Effector memory CD4-positive, alpha-beta T cell (primary cell): ENCODE measurements around the gene CHST12.

Experiments used
- DNase-seq, 3 donors: peaks; one replicate each; pipeline ENCODE4 v3.0.0-alpha.2; 2020
- H3K27ac ChIP-seq: 2 replicates; pipeline ENCODE4 v1.7.0; 2013; ENCODE audit warnings: mild to moderate bottlenecking, low read length, moderate library complexity; ENCODE audit not compliant: insufficient read depth, poor library complexity, severe bottlenecking
- H3K27me3 ChIP-seq: replicated peaks from 2 replicates; pipeline ENCODE4 v1.7.0; 2013; ENCODE audit warnings: mild to moderate bottlenecking, low read length; ENCODE audit not compliant: insufficient read depth, control insufficient read depth, poor library complexity, severe bottlenecking
- H3K36me3 ChIP-seq: 2 replicates; pipeline ENCODE4 v1.7.0; 2013; ENCODE audit warnings: mild to moderate bottlenecking, low read length, moderate library complexity; ENCODE audit not compliant: control insufficient read depth, insufficient read depth
- H3K4me1 ChIP-seq: 2 replicates; pipeline ENCODE4 v1.7.0; 2013; ENCODE audit warnings: low read length, mild to moderate bottlenecking; ENCODE audit not compliant: control insufficient read depth, insufficient read depth, poor library complexity, severe bottlenecking
- H3K4me3 ChIP-seq: 2 replicates; pipeline ENCODE4 v1.7.0; 2013; ENCODE audit warnings: low read length, low read depth, mild to moderate bottlenecking; ENCODE audit not compliant: insufficient read depth, poor library complexity, severe bottlenecking
- H3K9me3 ChIP-seq: 2 replicates; pipeline ENCODE4 v1.7.0; 2013; ENCODE audit warnings: mild to moderate bottlenecking, low read length, moderate library complexity; ENCODE audit not compliant: control insufficient read depth

The CHST12 gene

GRCh38 chr7:2432910-2433712 lies 29.7 kb downstream of the CHST12 start:
- Histone ChIP-seq H3K27me3 (no peaks in the 10 kb centered on the region), H3K4me3 (no peak overlapping the region), H3K36me3 (peaks cover 27% of the 10 kb centered on the region), H3K4me1 (no peaks in the 10 kb centered on the region), H3K27ac (no peak overlapping the region), H3K9me3 (no peaks in the 10 kb centered on the region)
- no peak for DNase-seq

DNA sequence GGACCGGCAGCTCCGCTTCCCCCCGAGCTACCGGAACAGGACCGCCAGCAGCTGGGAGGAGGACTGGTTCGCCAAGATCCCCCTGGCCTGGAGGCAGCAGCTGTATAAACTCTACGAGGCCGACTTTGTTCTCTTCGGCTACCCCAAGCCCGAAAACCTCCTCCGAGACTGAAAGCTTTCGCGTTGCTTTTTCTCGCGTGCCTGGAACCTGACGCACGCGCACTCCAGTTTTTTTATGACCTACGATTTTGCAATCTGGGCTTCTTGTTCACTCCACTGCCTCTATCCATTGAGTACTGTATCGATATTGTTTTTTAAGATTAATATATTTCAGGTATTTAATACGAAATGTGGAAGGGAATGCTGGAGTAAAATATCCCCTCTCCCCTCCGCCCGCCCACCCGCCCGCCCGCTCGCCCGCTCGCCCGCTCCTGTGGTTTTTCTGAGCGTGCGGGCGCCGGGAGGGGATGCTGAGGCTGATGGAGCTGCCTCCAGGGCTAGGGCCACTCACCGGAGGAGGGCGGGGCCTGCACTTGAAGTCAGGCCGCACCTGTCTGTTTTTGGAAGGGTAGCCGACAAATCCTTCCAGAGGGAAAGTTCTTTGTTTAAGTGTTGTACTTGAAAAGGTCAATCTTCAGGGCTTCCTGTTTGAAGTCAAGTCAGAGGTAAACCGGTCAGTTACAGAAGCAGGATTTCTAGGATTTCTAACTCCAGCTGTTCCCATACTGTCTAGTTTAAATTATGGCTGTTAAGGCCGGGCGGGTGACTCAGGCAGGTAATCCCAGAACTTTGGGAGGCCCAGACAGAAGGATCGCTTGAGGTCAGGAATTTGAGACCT lies 30.5 kb downstream of the CHST12 start:
- H3K36me3 ChIP-seq = peaks cover 27% of the 10 kb centered on the region
- no peak for DNase-seq
- no peaks in the 10 kb centered on the region for H3K4me1 ChIP-seq
- no peaks in the 10 kb centered on the region for H3K27me3 ChIP-seq
- H3K4me3 ChIP-seq = no peak overlapping the region
- H3K27ac ChIP-seq = no peak overlapping the region
- H3K9me3 ChIP-seq = no peaks in the 10 kb centered on the region

DNA sequence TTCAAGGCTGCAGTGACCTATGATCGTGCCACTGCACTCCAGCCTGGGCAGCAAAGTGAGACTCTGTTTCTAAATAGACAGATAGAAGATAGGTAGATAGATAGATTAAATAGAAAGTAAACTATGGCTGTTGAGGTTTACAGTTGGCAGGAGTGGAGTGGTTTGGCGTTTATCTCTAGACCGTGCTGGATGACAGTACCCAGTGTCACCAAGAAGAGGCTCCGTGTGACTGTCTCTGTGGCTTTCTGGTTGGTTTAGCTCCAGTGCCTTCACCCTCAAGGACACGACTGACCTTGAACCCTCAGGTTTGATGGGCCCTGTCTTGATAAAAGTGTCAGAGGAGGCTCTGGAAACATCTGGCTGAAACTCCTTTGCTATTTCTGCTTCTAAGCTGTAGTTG lies 31.7 kb downstream of the CHST12 start:
- Histone ChIP-seq H3K36me3 (peaks cover 27% of the 10 kb centered on the region), H3K4me1 (no peaks in the 10 kb centered on the region), H3K27me3 (no peaks in the 10 kb centered on the region), H3K9me3 (no peaks in the 10 kb centered on the region), H3K4me3 (no peak overlapping the region), H3K27ac (no peak overlapping the region)
- DNase-seq = no peak

GRCh38 chr7:2436341-2437104 lies 33.1 kb downstream of the CHST12 start:
- H3K9me3 ChIP-seq = no peaks in the 10 kb centered on the region
- no peak overlapping the region for H3K4me3 ChIP-seq
- no peaks in the 10 kb centered on the region for H3K27me3 ChIP-seq
- H3K36me3 ChIP-seq = peaks cover 27% of the 10 kb centered on the region
- no peak overlapping the region for H3K27ac ChIP-seq
- H3K4me1 ChIP-seq = no peaks in the 10 kb centered on the region
- no peak for DNase-seq

- Histone ChIP-seq H3K9me3 (no peaks in the 10 kb centered on the region), H3K36me3 (peaks cover 27% of the 10 kb centered on the region), H3K27ac (no peak overlapping the region), H3K4me3 (no peak overlapping the region), H3K4me1 (no peaks in the 10 kb centered on the region), H3K27me3 (no peaks in the 10 kb centered on the region)
- DNase-seq = no peak
These were observed 33.7 kb downstream of the CHST12 start for GRCh38 chr7:2437136-2437535.

- Histone ChIP-seq H3K4me3 (no peak overlapping the region), H3K27me3 (no peaks in the 10 kb centered on the region), H3K9me3 (no peaks in the 10 kb centered on the region), H3K27ac (no peak overlapping the region), H3K36me3 (peaks cover 22% of the 10 kb centered on the region), H3K4me1 (no peaks in the 10 kb centered on the region)
- DNase-seq = no peak
These were observed 34.2 kb downstream of the CHST12 start for GRCh38 chr7:2437537-2438148.

DNA sequence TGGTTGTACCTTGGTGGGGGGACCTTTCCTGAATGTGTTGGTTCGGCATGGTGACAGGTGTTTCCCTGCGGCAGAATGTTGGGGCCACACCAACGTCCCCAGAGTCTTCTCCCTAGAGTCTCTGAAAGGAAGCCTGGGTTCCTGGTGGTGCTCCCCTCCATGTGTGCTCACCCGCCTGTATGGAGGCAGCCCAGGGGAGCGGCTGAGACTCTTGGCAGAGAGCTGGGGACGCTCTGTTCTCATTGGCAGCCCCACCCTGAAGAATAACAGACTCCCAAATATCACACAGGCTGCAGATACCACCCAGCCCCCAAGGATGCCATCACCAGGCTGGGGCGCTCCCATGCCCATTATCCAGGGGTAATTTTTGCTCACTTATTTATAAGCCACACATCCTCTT lies 34.8 kb downstream of the CHST12 start:
- Histone ChIP-seq H3K4me1 (no peaks in the 10 kb centered on the region), H3K27ac (no peak overlapping the region), H3K9me3 (no peaks in the 10 kb centered on the region), H3K4me3 (no peak overlapping the region), H3K36me3 (peaks cover 16% of the 10 kb centered on the region), H3K27me3 (no peaks in the 10 kb centered on the region)
- DNase-seq = no peak

GRCh38 chr7:2438775-2439174 lies 35.4 kb downstream of the CHST12 start:
- Histone ChIP-seq H3K4me1 (no peaks in the 10 kb centered on the region), H3K27ac (no peak overlapping the region), H3K9me3 (no peaks in the 10 kb centered on the region), H3K36me3 (peaks cover 10% of the 10 kb centered on the region), H3K27me3 (no peaks in the 10 kb centered on the region), H3K4me3 (no peak overlapping the region)
- no peak for DNase-seq

DNA sequence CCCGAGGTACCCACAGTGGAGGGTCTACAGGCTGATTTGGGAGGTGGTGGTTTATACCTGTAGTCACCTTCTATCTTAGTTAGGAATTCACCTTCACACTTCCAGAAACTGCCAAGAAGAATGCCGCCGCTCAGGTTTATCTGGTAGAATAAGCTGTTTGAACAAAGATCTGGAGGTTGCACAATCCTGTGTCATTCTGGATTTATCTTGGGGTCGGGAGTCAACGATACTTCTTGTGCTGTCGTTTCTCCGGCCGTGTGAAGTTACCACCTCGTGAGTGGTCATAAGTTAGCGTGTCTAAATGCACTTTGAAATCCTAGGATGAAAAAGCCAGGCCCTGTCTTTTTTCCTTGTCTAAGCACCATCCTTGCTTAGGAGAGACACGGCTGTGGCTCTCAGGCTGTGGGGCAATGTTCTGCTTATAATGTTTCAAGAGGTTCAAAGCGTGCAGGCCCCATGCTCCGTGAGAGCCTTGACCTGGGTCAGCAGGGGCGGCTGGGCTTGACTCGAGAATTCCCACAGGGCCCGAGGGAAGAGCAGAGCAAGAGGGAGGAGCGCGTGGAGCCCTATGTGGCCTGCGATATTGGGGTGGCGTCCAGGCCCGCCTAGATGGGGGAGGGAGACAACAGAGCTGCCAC lies 37.3 kb downstream of the CHST12 start:
- no peak overlapping the region for H3K27ac ChIP-seq
- no peak for DNase-seq

More for the DNA sequence above, 37.3 kb downstream of the CHST12 start:
- Histone ChIP-seq H3K36me3 (peaks cover under 1% of the 10 kb centered on the region), H3K27me3 (no peaks in the 10 kb centered on the region), H3K9me3 (no peaks in the 10 kb centered on the region), H3K4me3 (no peak overlapping the region), H3K4me1 (no peaks in the 10 kb centered on the region)
